Measurements from ENCODE around the gene SLC6A6.

SLC6A6 gene

GRCh38 chr3:14488286-14489041, 86.1 kb downstream of the SLC6A6 start:
- no peak for DNase-seq

DNA sequence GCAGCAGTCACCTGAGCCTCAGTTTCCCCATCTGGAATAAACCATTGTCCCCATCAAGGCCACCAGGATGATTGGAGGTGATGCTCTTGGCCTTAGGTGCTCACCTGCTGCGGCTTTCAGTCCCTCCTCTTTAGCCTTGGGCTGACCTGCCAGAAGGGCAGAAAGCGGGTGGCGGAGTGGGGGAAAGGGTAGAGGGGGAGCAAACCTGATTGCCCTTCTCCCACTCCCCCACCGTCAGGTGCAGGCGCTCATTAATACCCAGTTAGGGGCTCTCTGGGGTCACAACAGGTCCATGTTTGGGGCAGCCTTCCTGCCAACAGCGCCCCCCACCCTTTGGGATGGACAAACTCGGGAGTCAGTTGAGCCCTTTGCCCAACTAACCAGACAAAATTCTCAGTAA, 87.2 kb downstream of the SLC6A6 start:
- DNase-seq, result no peak

- DNase-seq, result no peak
Observed at GRCh38 chr3:14490255-14490654, 87.8 kb downstream of the SLC6A6 start.

- DNase-seq, result no peak
Observed at GRCh38 chr3:14490831-14491230, 88.4 kb downstream of the SLC6A6 start.

DNA sequence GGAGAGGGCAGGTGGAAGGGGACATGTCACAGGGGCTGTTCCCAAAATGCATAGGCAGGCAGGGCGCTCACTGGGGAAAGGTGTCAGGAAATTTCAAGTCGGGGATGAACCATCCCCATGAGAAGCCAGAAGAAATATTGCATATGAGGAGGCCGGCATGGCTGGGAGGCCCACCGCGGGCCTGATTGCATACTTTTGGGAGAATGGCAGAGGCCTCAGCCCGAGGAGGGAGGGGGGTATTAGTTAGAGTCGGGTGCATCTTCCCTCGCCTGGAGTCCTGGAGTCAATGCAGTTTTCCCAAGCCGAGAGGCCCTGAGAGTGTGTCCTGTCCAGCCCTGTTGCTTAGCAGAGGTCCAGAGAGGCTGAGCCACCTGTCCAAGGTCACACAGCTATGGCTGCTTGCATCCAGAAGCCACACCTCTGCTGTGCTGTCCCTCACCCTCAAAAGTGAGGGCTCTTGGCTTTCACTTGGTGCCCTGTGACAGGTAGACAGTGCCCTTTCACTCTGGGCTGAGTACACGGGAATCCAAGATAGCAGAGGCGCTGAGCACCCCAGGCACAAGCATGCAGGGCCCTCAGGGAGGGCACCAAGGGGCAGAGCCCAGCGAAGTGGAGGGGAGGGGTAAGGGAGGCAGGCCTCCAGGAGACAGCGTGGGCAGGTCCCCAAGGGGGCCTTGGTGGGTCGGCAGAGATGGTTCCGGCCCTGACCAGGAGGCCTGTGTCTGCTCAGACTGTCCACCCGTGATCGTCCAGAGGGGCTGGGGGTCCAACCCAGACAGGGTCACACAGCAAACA, 89.2 kb downstream of the SLC6A6 start:
- DNase-seq, result no peak

DNA sequence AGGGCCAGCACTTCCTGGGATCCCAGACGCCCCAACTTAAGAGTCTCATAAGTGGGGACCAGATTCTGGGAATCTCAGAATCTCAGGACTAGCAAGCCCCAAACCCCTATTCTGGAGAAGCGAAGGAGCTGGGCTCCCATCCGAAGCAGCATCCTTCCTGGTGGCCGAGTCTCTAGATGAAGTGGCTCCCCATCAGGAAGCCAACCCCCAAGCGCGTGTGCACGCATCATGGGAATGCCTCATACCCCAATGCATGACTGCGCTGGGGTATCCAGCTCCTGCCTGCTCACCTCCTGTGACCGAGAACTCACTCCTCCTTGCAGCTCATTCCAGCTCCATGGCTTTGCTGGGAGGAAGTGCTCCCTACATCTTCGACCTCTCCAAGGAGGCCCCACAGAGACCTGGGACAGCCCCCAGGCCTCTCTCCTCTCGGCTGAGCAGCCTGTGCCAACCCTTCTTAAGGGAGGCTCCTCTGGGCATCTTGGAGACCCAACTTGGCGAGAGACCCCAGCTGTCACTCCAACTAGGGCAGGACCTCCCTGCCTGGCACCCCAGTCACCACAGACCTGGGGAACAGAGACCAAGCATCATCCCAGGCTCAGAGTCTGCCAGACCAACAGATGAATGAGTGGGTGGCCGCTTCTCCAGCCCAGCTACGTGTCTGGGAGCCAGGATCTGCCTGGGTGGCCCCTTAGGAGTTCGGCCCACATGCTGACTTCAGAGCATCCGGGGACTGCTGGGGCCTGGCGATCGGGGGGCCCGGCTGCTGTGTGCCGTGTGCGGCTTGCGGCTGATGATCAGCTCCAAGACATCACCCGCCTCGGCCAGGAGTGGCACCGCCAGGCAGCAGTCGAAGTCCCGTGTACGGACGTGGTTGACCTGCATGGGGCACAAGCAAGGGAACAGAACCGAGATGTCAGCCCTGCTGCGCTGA, 90.8 kb downstream of the SLC6A6 start:
- DNase-seq, result no peak

DNA sequence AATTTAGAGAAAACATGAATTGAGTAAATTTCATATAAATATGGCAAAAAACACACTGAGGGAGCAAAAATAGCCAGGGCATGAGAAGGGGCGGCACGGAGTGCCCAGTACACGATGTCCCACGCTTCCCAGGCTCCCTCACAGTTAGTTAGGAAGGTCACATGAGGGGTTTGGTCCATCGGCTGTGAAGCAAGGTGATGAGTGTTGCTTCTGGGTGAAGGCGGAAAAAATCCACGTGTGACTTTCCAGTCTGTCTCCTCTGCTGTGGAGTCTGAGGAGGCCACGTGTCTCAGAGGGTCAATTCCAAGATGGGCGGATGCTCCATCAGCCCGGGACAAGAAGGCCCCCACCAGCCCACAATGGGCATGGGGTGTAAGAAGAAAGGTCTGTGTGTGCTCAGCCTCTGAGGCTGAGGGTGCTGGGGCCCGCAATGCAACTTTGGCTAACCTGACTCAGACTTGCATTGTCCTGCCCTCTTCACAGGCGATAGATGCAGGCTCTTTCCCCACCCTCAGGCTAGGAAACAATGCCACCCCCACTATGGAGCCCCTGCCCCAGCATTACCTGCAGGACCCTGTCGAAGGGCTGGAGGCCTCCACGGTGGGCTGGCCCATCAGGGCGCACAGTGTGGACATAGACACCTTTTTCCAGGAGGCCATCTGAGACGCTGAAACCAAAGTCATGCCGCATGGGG, 92.0 kb downstream of the SLC6A6 start:
- DNase-seq, result no peak

- no peak for DNase-seq
Observed at GRCh38 chr3:14494973-14495300, 92.5 kb downstream of the SLC6A6 start.

- DNase-seq, result no peak
Observed at GRCh38 chr3:14496351-14496750, 93.9 kb downstream of the SLC6A6 start.

GRCh38 chr3:14497321-14497720, 94.9 kb downstream of the SLC6A6 start:
- DNase-seq, result no peak

DNA sequence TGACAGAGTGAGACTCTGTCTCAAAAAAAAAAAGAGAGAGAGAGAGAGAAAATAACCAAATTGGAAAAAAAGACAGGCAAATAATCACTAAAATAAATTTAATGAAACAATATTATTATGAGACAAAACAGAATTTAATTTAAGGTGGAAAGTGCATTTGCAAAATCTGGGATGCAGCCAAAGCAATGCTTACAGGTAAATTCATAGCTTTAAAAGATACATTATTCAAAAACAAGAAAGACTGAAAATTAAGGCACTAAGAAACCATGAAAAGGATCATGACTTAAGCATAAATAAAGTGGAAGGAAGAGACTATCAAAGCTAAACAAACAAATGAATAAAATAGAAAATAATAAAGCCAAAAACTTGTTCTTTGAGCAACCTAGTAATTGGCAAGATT, 100.1 kb downstream of the SLC6A6 start:
- DNase-seq, result no peak

DNA sequence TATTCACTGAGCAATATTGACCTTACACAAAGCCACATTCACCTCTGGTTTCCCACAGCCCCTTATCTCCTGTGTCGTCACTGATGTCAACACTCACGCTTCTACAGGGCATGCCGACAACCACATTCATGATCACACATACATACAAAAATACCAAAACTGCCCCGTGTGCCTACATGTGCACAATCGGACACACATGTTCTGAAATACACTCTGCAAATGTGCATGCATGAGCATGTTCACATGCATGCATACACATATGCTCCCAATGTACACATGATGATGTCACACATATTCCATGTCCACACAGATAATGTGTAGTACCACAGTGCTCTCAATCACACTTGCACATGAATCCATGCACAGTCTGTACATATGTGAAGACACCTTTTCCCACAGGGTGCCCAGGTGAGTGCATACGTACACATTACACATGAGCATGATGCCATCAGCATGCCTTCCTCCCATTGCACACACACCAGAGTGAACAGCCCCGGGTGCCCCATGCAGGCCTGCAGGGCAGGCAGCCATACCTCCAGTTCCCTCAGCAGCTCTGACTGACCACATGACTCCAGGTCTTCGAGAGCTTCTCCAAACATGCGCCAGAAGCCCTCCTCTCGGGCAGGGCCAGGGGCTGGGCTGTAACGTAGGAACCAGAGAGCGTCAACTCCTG, 100.8 kb downstream of the SLC6A6 start:
- no peak for DNase-seq

- no peak for DNase-seq
Observed at GRCh38 chr3:14503706-14504065, 101.3 kb downstream of the SLC6A6 start.

- no peak for DNase-seq
Observed at GRCh38 chr3:14505001-14505802, 102.8 kb downstream of the SLC6A6 start.

GRCh38 chr3:14505803-14506500, 103.5 kb downstream of the SLC6A6 start:
- DNase-seq, result no peak

DNA sequence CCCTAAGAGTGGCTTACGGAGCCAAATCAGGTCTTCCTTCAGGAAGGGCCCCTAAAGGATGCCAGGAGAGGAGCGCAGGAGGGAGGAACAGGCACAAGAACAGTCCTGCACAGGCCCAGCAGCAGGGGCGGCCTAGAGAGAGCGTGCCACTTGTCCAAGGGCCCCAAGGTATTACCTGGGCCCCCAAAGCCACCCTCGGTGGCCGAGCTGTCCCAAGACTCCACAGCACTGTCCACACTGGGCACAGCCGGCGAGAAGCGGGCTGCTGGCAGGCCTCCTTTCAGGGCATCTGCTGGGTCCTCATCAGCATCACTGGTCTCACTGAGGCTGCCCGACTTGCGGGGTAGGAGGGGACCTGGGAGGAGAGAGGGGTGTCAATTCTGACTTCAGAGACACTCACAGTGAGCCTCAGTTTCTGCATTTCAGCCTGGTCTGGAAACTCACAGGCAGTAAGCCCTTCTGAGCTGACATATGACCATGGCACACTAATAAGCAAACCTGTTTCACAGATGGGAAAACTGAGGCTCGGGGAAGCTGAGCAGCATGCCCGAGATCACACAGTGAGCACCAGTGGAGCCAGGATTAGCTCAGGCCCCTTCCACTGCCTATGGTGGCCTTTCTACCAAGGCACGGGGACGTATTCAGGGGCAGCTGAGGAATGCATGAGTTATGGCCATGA, 104.4 kb downstream of the SLC6A6 start:
- no peak for DNase-seq

DNA sequence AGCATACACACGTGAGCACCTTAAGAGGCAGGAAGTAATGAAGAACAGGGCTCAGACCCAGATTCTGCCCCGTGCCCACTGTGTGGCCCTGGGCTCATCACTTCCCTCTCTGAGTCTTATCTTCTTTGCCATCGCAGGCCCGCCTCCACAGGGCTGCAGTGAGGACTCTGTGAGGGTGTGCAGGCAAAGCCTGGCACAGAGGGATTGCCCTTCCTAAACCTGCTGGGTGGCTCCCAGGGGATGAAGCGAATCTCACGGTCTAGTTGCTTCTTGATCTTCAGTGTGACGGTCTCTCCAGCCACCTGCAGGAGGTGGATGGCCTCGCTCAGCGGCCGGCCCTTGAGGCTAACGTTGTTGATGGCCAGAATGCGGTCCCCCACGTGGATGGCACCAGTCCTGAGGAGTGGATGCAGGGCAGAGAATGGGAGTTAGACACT, 104.9 kb downstream of the SLC6A6 start:
- DNase-seq, result no peak

DNA sequence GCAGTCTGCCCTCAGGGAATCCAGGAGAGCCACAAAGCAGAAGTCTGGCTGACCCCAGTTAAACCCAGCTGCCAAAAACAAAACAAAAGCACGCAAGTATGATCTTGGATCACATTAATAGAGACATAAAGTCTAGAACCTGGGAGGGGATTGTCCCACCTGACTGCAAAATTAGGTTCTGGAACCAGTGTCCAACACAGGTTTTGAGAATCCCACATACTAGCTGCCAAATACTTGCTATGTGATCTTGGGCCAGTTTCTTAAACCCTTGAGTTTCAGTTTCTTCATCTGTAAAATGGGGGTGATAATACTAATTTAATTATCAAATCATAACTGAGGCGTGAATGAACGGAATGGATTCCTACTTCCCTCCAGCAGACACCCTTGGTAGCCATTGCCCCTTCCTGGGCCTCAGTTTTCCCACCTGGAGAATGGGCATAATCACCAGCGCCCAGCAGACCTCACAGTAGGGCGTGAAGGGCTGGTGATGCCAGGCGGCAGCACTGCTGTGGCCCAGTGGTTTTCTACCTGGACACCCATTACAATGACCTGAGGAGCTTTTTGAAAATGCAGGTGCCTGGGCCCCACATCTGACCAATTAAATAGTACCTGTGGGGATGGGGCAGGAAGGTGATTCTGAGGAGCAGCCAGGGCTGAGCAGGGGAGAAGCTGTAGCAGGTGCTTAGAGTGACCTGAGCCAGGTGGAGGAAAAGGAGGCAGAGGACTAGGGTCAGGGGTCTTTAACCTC, 105.5 kb downstream of the SLC6A6 start:
- DNase-seq, result no peak

DNA sequence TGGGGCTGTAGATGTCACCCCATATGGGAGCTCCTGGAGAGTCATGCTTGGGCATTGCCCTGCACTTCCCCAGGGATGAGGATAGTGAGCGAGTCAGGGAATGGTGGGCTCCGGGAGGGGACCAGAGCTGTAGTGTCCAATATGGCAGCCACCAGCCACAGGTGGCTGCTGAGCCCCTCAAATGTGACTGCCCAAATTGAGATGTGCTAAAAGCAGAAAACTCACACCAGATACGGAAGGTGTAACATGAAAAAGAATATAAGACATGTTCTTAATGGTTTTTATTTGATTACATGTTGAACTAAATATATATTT, 106.1 kb downstream of the SLC6A6 start:
- DNase-seq, result no peak

Measured in T-helper 2 cell (primary cell).